GM21619 (cell line): ENCODE data around the gene PGAP3.
"Not testable (repeated sequence)": the region's sequence is repeated elsewhere in the genome, so short reads cannot be mapped to it uniquely, and the experiment has no call there.

Source experiments
- ATAC-seq: cut with Tn5 transposase; IDR thresholded peaks from one replicate; pipeline ENCODE4 v1.9.1; 2021; ENCODE audit not compliant: unreplicated experiment

PGAP3 gene

GRCh38 chr17:39687546-39688474 is at the start of gene PGAP3:
Gene PGAP3 (minus strand): TSS chr17:39688057. CDS start chr17:39688014, 43 bp downstream.
- ATAC-seq, result peak; percentile 81

- ATAC-seq, result no peak
Observed at GRCh38 chr17:39737206-39737759, 49.4 kb upstream of the PGAP3 start.

GRCh38 chr17:39736319-39737165 is 48.7 kb upstream of the PGAP3 start:
- ATAC-seq, result no peak

GRCh38 chr17:39735882-39736281 is 48.0 kb upstream of the PGAP3 start:
- ATAC-seq, result no peak

- ATAC-seq, result no peak
Observed at GRCh38 chr17:39732586-39732985, 44.7 kb upstream of the PGAP3 start.

GRCh38 chr17:39730095-39730921 is 42.5 kb upstream of the PGAP3 start, which contains the start of gene MIEN1:
Gene MIEN1 (minus strand): TSS chr17:39730532. CDS start chr17:39730495, 37 bp downstream.
- peak; percentile 89 for ATAC-seq

- ATAC-seq, result no peak
Observed at GRCh38 chr17:39729280-39729851, 41.5 kb upstream of the PGAP3 start.

- ATAC-seq, result no peak
Observed at GRCh38 chr17:39727556-39727955, 39.7 kb upstream of the PGAP3 start.

- no peak for ATAC-seq
Observed at GRCh38 chr17:39726617-39727016, 38.8 kb upstream of the PGAP3 start.

GRCh38 chr17:39725923-39726322 is 38.1 kb upstream of the PGAP3 start:
- ATAC-seq, result not testable (repeated sequence)

GRCh38 chr17:39724731-39725130 is 36.9 kb upstream of the PGAP3 start:
- ATAC-seq, result no peak

GRCh38 chr17:39722965-39723848 is 35.4 kb upstream of the PGAP3 start:
- ATAC-seq, result no peak

- ATAC-seq, result no peak
Observed at GRCh38 chr17:39722104-39722503, 34.2 kb upstream of the PGAP3 start.

GRCh38 chr17:39719563-39720355 is 31.9 kb upstream of the PGAP3 start:
- no peak for ATAC-seq

GRCh38 chr17:39717660-39718059 is 29.8 kb upstream of the PGAP3 start:
- no peak for ATAC-seq

GRCh38 chr17:39716879-39717536 is 29.2 kb upstream of the PGAP3 start:
- no peak for ATAC-seq

GRCh38 chr17:39716073-39716818 is 28.4 kb upstream of the PGAP3 start:
- ATAC-seq, result no peak
